HCT116 (cell line): ENCODE data around the gene ZYX.

Experiments used
- EZH2 ChIP-seq: fragments of 200-600 bp; sonication (generic); IDR thresholded peaks from 2 replicates; pipeline ENCODE4 v1.6.1; 2017; ENCODE audit warnings: antibody characterized with exemption, mixed run types
- YY1 ChIP-seq: IDR thresholded peaks from 2 replicates; pipeline ENCODE4 v1.6.1; 2011; ENCODE audit warnings: low read length, low read depth, moderate library complexity, mild to moderate bottlenecking; ENCODE audit not compliant: insufficient replicate concordance; ENCODE audit errors: extremely low read depth

- no peak for TF ChIP-seq EZH2
- TF ChIP-seq YY1, result no peak
Measured at GRCh38 chr7:143410521-143411004, 29.4 kb downstream of the ZYX start.
